ENCODE results near the gene GALNT9. TPM values are rescaled to one million over a fixed set of nuclear protein-coding genes. Genes with fewer than 3 reads are reported as not detected.
"Not testable (repeated sequence)": the region's sequence is repeated elsewhere in the genome, so short reads cannot be mapped to it uniquely, and the experiment has no call there.

GALNT9 gene
- total RNA-seq, 1 donor from 2014 or later, result 2.1 TPM

DNA sequence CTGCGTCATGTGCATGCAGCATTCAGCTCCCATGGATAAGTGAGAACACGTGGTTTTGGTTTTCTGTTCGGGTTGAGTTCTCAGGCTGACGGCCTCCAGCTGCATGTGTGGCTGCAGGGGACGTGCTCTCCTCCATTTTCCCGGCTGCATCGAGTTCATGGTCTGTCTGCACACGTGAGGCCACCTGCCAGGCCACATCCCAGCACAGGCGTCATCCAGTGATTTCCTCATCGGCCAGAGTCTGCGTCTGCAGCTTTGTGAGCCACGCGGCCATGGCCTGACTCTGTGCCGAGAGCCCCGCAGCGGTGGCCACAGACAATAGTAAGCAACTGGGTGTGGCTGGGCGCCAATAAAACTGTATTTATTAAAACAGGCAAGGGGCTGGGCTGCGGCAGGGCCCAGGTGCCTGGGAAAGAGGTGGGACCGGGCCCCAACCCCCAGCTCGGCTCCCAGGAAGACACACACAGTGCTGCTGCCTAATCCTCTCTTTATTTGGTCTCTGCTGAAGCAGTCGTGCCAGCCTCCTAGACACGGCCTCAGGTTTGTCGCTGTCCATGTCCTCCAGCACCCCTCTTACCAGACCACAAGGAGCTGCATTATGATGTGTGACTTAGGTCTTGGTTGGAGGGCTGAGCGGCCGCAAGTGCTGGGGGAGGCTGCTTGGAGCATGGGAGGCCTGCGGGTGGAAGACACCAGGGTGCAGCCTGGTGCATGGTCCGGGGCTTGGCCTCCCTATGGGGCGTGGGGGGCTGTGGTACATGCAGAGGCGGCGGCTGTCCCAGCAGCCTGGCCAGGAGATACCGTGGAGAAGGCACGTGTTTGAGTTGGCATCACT, 133.1 kb downstream of the GALNT9 start:
- H3K27ac Mint-ChIP-seq (ENCODE audit: unreplicated experiment), result no peak overlapping the region
- no peaks in the 10 kb centered on the region for H4K20me1 ChIP-seq (ENCODE audit: insufficient read depth, low read length)
- no peaks in the 10 kb centered on the region for H3K4me1 Mint-ChIP-seq (ENCODE audit: low read depth, unreplicated experiment)
- H3K9ac ChIP-seq (ENCODE audit: low read length), result no peak overlapping the region
- H3K4me1 ChIP-seq (ENCODE audit: insufficient read depth, low read length), result no peaks in the 10 kb centered on the region
- H3K4me3 Mint-ChIP-seq (ENCODE audit: unreplicated experiment), result no peak overlapping the region
- no peaks in the 10 kb centered on the region for H3K36me3 ChIP-seq (ENCODE audit: insufficient read depth, low read length)
- DNase-seq (ENCODE audit: low read depth) (peak; percentile 4), FAIRE-seq (no peak)
- H3K9me3 ChIP-seq (ENCODE audit: insufficient read depth, low read depth, low read length), result peaks cover 16% of the 10 kb centered on the region
- H3K36me3 Mint-ChIP-seq (ENCODE audit: low read depth, unreplicated experiment), result peaks cover 4% of the 10 kb centered on the region
- H3K27me3 Mint-ChIP-seq (ENCODE audit: low read depth, unreplicated experiment), result peaks cover 53% of the 10 kb centered on the region
- H2AFZ ChIP-seq (ENCODE audit: low read depth, low read length), result no peak overlapping the region
- TF ChIP-seq, protein P1, sequence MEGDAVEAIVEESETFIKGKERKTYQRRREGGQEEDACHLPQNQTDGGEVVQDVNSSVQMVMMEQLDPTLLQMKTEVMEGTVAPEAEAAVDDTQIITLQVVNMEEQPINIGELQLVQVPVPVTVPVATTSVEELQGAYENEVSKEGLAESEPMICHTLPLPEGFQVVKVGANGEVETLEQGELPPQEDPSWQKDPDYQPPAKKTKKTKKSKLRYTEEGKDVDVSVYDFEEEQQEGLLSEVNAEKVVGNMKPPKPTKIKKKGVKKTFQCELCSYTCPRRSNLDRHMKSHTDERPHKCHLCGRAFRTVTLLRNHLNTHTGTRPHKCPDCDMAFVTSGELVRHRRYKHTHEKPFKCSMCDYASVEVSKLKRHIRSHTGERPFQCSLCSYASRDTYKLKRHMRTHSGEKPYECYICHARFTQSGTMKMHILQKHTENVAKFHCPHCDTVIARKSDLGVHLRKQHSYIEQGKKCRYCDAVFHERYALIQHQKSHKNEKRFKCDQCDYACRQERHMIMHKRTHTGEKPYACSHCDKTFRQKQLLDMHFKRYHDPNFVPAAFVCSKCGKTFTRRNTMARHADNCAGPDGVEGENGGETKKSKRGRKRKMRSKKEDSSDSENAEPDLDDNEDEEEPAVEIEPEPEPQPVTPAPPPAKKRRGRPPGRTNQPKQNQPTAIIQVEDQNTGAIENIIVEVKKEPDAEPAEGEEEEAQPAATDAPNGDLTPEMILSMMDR (IDR thresholded peaks at IDR 0.05; ENCODE audit: insufficient read depth, low read depth, low read length), result no peak
- TF ChIP-seq EZH2 (IDR thresholded peaks at IDR 0.05; ENCODE audit: insufficient read depth, low read length), result no peak
- peaks cover 12% of the 10 kb centered on the region for H3K9me3 Mint-ChIP-seq (ENCODE audit: unreplicated experiment)
- peaks cover 4% of the 10 kb centered on the region for H3K27me3 ChIP-seq (ENCODE audit: insufficient read depth, low read length)
- H3K4me2 ChIP-seq (ENCODE audit: low read length), result no peak overlapping the region
- no peak overlapping the region for H3K27ac ChIP-seq (ENCODE audit: low read depth, low read length)
- H3K4me3 ChIP-seq (ENCODE audit: insufficient read depth, low read depth, low read length), result no peak overlapping the region
- H3K79me2 ChIP-seq (ENCODE audit: insufficient read depth, low read length), result no peaks in the 10 kb centered on the region

DNA sequence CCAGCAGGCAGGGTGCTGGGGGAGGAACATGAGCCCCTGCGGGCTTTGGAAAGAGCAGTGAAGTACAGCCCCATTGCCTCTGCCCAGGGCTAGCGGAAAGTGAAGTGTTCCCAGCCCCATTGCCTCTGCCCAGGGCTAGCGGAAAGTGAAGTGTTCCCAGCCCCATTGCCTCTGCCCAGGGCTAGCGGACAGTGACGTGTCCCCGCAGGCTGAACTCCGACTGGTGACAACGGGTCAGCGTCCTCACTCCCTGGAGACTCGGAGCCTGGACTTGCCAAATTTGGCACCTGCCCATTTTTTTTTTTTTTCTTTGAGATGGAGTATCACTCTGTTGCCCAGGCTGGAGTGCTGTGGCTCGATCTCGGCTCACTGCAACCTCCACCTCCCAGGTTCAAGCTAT, 134.1 kb downstream of the GALNT9 start:
- H2AFZ ChIP-seq (ENCODE audit: low read depth, low read length); H4K20me1 ChIP-seq (ENCODE audit: insufficient read depth, low read length); H3K9ac ChIP-seq (ENCODE audit: low read length); H3K4me3 ChIP-seq (ENCODE audit: insufficient read depth, low read depth, low read length); H3K4me2 ChIP-seq (ENCODE audit: low read length); H3K27me3 ChIP-seq (ENCODE audit: insufficient read depth, low read length); H3K4me1 ChIP-seq (ENCODE audit: insufficient read depth, low read length); H3K27ac ChIP-seq (ENCODE audit: low read depth, low read length); H3K4me1 Mint-ChIP-seq (ENCODE audit: low read depth, unreplicated experiment); H3K36me3 ChIP-seq (ENCODE audit: insufficient read depth, low read length); H3K4me3 Mint-ChIP-seq (ENCODE audit: unreplicated experiment); H3K27ac Mint-ChIP-seq (ENCODE audit: unreplicated experiment); FAIRE-seq; H3K36me3 Mint-ChIP-seq (ENCODE audit: low read depth, unreplicated experiment); H3K79me2 ChIP-seq (ENCODE audit: insufficient read depth, low read length); DNase-seq (ENCODE audit: low read depth): not testable (repeated sequence)
- peaks cover 16% of the 10 kb centered on the region for H3K9me3 ChIP-seq (ENCODE audit: insufficient read depth, low read depth, low read length)
- Mint-ChIP-seq H3K27me3 (ENCODE audit: low read depth, unreplicated experiment) (peaks cover 55% of the 10 kb centered on the region), H3K9me3 (ENCODE audit: unreplicated experiment) (peaks cover 12% of the 10 kb centered on the region)

DNA sequence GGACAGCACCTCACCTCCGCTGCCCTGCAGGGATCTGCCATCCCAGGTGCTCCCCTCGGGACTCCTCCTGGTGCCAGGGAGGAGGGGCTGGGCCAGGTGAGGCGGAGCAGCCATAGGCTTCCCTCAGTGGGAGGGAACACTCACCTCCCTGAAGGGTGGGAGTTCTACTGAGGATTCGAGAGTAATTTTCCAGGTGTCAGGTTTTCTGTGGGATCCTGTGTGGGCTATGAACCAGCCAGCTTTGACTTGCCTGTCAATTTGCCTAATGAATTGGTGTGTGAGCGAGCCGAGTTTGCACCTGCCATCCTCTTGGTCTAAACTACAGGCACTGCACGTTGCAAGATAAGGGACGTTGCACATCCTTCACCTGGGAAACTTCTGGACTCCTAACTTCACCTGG, 134.8 kb downstream of the GALNT9 start:
- Histone ChIP-seq H3K79me2 (ENCODE audit: insufficient read depth, low read length) (no peaks in the 10 kb centered on the region), H3K27me3 (ENCODE audit: insufficient read depth, low read length) (peaks cover 2% of the 10 kb centered on the region), H3K9ac (ENCODE audit: low read length) (no peak overlapping the region), H2AFZ (ENCODE audit: low read depth, low read length) (no peak overlapping the region), H3K4me3 (ENCODE audit: insufficient read depth, low read depth, low read length) (no peak overlapping the region), H3K36me3 (ENCODE audit: insufficient read depth, low read length) (no peaks in the 10 kb centered on the region), H3K4me2 (ENCODE audit: low read length) (no peak overlapping the region), H4K20me1 (ENCODE audit: insufficient read depth, low read length) (no peaks in the 10 kb centered on the region), H3K4me1 (ENCODE audit: insufficient read depth, low read length) (peaks cover 3% of the 10 kb centered on the region), H3K9me3 (ENCODE audit: insufficient read depth, low read depth, low read length) (peaks cover 16% of the 10 kb centered on the region), H3K27ac (ENCODE audit: low read depth, low read length) (no peak overlapping the region)
- FAIRE-seq (no peak), DNase-seq (ENCODE audit: low read depth) (no peak)
- Mint-ChIP-seq H3K27ac (ENCODE audit: unreplicated experiment) (no peak overlapping the region), H3K27me3 (ENCODE audit: low read depth, unreplicated experiment) (peaks cover 49% of the 10 kb centered on the region), H3K9me3 (ENCODE audit: unreplicated experiment) (peaks cover 12% of the 10 kb centered on the region), H3K4me3 (ENCODE audit: unreplicated experiment) (no peak overlapping the region), H3K4me1 (ENCODE audit: low read depth, unreplicated experiment) (no peaks in the 10 kb centered on the region), H3K36me3 (ENCODE audit: low read depth, unreplicated experiment) (peaks cover 4% of the 10 kb centered on the region)
- TF ChIP-seq EZH2 (IDR thresholded peaks at IDR 0.05; ENCODE audit: insufficient read depth, low read length), result no peak
- TF ChIP-seq, protein P1 (IDR thresholded peaks at IDR 0.05; ENCODE audit: insufficient read depth, low read depth, low read length), result no peak

Measured in astrocyte (in vitro differentiated cells and primary cell).